Fibroblast of the aortic adventitia (primary cell): ENCODE data around the gene KIF9. TPM values are rescaled to one million over a fixed set of nuclear protein-coding genes. Genes with fewer than 3 reads are reported as not detected.

Experiments
- DNase-seq: peaks from one replicate; pipeline ENCODE4 v3.0.0-alpha.2; 2010; ENCODE audit warnings: low read depth
- H3K4me3 ChIP-seq: 2 replicates; pipeline ENCODE4 v1.5.1; 2011; ENCODE audit warnings: low read depth, mild to moderate bottlenecking, control low read depth, low read length, moderate library complexity
- CTCF ChIP-seq: IDR thresholded peaks from 2 replicates; pipeline ENCODE4 v1.5.1; 2011; ENCODE audit warnings: mild to moderate bottlenecking, low read length, control low read depth, inconsistent platforms; ENCODE audit not compliant: insufficient read depth
- total RNA-seq: library from RNA; depleted of rRNA; stranded (reverse); fragments of >200 nt; gene quantifications from 2 replicates; pipeline ENCODE4 v1.2.3, GENCODE V29; 2012; ENCODE audit warnings: low replicate concordance

The KIF9 gene
- total RNA-seq, 1 donor = 4.5 TPM

- DNase-seq = no peak
- no peak for TF ChIP-seq CTCF
- H3K4me3 ChIP-seq = no peak overlapping the region
These were observed 17.1 kb upstream of the KIF9 start for GRCh38 chr3:47299381-47300318.

GRCh38 chr3:47298439-47298838, 15.8 kb upstream of the KIF9 start:
- no peak overlapping the region for H3K4me3 ChIP-seq
- no peak for TF ChIP-seq CTCF
- no peak for DNase-seq

- H3K4me3 ChIP-seq = no peak overlapping the region
- no peak for DNase-seq
- no peak for TF ChIP-seq CTCF
These were observed 14.1 kb upstream of the KIF9 start for GRCh38 chr3:47296562-47297302.

- TF ChIP-seq CTCF = no peak
- no peak overlapping the region for H3K4me3 ChIP-seq
- no peak for DNase-seq
These were observed 13.4 kb upstream of the KIF9 start for GRCh38 chr3:47295976-47296375.

- no peak for TF ChIP-seq CTCF
- no peak overlapping the region for H3K4me3 ChIP-seq
- DNase-seq = no peak
These were observed 12.7 kb upstream of the KIF9 start for GRCh38 chr3:47295322-47295721.

- no peak for TF ChIP-seq CTCF
- DNase-seq = no peak
These were observed 11.8 kb upstream of the KIF9 start for GRCh38 chr3:47294392-47294791.

More at GRCh38 chr3:47294392-47294791, 11.8 kb upstream of the KIF9 start:
- no peak overlapping the region for H3K4me3 ChIP-seq
